GM12875 (cell line): ENCODE data around the gene MRFAP1.
"Not testable (repeated sequence)": the region's sequence is repeated elsewhere in the genome, so short reads cannot be mapped to it uniquely, and the experiment has no call there.

Experiments
- H3K4me3 ChIP-seq: one replicate; pipeline ENCODE4 v1.5.1; 2011; ENCODE audit warnings: low read depth, low read length, control low read depth
- TF ChIP-seq, protein P1 (sequence below): IDR thresholded peaks from 2 replicates; pipeline ENCODE4 v1.5.1; 2011; ENCODE audit warnings: low read depth, mild to moderate bottlenecking, control low read depth, inconsistent platforms, low read length, moderate library complexity, borderline replicate concordance; ENCODE audit not compliant: insufficient read depth

Gene MRFAP1

DNA sequence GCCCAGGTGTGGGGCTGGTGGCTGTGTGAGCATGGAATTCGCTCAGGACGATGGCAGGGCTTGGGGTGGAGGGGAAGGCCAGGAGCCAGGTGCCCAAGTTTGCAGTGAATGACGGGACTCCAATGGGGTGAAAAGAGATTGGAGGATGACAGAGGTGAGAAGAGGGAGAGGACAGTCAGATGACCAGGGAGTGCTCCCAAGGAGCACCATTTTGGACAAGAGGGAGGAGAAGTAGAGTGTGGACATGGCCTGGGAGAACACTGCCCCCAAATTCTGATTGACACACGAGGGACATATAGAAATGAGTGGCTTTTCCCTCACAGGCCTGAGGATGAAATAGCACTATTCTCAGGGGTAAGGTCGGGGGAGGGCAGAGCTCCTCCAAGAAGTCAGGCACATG, 6.7 kb downstream of the MRFAP1 start:
- no peak overlapping the region for H3K4me3 ChIP-seq
- TF ChIP-seq, protein P1, sequence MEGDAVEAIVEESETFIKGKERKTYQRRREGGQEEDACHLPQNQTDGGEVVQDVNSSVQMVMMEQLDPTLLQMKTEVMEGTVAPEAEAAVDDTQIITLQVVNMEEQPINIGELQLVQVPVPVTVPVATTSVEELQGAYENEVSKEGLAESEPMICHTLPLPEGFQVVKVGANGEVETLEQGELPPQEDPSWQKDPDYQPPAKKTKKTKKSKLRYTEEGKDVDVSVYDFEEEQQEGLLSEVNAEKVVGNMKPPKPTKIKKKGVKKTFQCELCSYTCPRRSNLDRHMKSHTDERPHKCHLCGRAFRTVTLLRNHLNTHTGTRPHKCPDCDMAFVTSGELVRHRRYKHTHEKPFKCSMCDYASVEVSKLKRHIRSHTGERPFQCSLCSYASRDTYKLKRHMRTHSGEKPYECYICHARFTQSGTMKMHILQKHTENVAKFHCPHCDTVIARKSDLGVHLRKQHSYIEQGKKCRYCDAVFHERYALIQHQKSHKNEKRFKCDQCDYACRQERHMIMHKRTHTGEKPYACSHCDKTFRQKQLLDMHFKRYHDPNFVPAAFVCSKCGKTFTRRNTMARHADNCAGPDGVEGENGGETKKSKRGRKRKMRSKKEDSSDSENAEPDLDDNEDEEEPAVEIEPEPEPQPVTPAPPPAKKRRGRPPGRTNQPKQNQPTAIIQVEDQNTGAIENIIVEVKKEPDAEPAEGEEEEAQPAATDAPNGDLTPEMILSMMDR, result no peak

DNA sequence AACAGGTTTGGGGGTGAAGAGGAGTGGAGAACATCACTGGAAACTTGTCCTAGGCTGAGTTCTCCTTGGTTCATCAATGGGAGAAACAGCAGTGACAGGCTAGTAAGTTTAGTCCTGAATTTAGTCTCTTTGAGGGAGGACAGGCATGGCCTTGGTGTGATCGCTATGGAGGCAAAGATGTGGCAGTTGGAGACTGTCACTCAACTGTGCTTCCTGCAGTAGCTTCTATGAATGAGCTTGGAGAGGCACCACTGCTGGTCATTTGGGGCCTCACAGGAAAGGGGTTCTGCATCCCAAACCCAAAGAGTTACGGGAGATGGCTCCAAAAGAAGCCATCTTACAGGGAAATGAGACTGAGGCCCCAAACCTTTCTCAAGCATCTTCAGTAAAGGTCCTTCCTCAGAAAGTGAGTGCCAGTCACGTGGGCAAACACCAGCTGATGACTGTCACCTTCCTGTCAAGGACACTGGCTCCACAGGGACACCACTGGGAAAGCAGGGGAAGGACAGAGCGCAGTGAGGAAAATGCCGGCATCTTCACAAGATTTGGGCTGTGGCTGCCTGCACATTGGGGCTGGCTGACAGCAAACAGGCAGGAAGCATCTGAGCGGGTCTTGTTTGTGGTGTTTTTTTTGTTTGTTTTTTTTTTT, 7.2 kb downstream of the MRFAP1 start:
- H3K4me3 ChIP-seq, result no peak overlapping the region
- TF ChIP-seq, protein P1, result no peak

DNA sequence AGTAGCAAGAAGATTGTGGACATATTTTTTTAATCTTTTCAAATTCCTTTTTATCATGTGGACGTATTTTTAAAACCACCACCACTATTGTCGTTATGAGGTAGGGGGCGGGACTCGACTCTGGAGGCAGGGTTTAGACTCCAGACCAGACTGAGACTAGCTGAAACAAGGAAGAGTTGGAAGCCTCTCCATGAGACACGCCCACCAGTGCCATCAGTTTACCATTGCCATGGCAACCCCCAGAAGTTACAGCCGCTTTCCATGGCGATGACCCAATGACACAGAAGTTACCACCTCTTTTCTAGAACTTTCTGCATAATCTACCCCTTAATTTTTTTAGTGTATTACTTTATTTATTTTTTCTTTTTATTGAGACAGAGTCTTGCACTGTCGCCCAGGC, 8.7 kb downstream of the MRFAP1 start:
- H3K4me3 ChIP-seq, result no peak overlapping the region
- TF ChIP-seq, protein P1, result no peak

DNA sequence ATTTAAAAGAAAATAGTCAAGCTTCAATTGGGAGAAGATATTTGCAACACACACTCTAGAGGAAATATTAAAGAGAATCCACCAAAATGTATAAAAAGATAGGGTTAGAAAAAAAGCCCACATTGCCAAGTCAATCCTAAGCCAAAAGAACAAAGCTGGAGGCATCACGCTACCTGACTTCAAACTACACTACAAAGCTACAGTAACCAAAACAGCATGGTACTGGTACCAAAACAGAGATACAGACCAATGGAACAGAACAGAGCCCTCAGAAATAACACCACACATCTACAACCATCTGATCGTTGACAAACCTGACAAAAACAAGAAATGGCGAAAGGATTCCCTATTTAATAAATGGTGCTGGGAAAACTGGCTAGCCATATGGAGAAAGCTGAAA, 13.7 kb downstream of the MRFAP1 start:
- H3K4me3 ChIP-seq, result not testable (repeated sequence)

DNA sequence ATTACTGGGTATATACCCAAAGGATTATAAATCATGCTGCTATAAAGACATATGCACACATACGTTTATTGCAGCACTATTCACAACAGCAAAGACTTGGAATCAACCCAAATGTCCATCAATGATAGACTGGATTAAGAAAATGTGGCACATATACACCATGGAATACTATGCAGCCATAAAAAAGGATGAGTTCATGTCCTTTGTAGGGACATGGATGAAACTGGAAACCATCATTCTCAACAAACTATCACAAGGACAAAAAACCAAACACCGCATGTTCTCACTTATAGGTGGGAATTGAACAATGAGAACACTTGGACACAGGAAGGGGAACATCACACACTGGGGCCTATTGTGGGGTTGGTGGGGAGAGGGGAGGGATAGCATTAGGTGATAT, 14.8 kb downstream of the MRFAP1 start:
- not testable (repeated sequence) for H3K4me3 ChIP-seq

DNA sequence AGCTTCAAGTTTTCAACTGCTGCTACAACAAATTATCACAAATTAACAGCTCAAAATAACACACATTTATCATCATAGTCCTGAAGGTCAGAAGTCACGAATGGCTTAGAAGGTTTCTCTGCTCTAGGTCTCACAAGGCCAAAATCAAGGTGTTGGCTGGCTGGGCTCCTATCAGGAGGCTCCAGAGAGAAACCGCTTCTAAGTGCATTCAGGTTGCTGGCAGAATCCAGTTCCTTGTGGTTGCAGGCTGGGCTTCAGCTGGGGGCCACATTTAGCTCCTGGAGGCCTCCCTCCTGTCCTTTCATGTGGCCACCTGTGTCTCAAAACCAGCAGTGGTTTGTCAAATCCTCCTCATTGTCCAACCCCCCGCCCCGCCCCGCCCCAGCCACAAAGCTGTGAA, 15.4 kb downstream of the MRFAP1 start:
- no peak overlapping the region for H3K4me3 ChIP-seq
- TF ChIP-seq, protein P1, result no peak

DNA sequence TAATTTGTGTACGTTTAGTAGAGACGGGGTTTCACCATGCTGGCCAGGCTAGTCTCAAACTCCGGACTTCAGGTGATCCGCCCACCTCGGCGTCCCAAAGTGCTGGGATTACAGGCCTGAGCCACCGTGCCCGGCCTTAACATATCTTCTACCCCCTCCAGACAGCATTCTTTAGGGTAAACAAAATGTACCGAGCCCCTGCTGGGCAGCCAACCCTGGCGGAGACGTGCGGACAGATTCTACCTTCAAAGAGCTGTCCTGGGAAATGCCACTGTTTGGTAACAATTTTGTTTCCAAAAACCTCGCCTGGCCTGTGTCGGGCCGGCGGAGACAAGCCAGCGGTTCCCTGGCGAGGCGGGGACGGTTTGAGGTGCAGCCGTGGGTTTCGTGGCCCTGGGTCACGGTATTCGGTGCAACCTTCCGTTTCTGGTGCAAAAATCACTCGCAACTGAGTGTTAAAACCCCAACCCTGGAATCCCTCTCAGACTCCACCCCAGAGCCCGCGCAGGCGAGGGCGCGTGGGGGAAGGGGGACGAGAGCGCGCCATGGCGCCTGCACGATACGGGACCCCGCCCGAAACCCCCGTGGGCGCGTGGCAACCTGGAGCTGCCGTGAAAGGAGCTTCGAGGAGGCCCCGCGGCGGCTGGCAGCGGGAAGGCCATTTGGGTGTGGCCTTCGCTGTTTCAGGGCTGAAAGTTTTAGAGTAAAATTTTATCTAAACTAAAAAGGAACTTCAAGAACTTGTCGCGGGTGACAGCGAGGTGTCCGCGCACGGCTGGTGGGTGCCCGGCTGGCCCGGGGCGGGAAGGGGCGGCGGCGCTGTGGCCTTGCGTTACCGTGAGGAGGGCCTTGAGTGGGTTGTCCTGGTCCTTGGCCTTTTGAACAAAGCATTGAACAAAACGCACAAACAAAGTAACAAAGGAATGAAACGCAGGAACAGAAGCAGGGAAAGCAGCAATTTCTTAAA, 17.0 kb downstream of the MRFAP1 start:
- TF ChIP-seq, protein P1, result no peak
- H3K4me3 ChIP-seq, result no peak overlapping the region

DNA sequence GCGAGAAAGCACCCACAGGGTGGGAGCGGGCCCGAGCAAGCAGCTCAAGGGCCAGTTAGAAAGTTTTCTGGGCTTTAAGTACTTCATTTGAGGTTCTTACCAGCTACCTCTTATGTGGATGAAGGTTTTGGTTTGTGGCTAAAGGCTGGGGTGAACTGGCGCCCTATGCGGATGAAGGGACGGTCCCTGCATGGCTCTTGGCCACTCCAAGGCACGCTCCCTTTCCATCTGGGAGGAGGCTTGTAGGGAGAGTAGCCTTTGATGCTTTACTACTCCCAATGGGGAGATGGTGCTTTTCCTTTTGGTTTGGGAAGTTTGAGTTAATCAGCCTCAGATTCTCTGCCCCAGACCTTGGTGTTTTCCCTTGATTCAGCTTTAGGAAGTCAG, 17.7 kb downstream of the MRFAP1 start:
- TF ChIP-seq, protein P1, result no peak
- no peak overlapping the region for H3K4me3 ChIP-seq
